GM06990 (cell line): ENCODE results near the gene ERLEC1.

ENCODE experiments used
- DNase-seq: peaks from one replicate; pipeline ENCODE4 v3.0.0-alpha.2; 2011; ENCODE audit not compliant: insufficient read length; ENCODE audit errors: extremely low read depth
- H3K27me3 ChIP-seq: replicated peaks from 2 replicates; pipeline ENCODE4 v1.6.0; 2011; ENCODE audit warnings: low read length; ENCODE audit not compliant: control insufficient read depth, insufficient read depth
- H3K36me3 ChIP-seq: 2 replicates; pipeline ENCODE4 v1.5.1; 2011; ENCODE audit warnings: low read length; ENCODE audit not compliant: control insufficient read depth, insufficient read depth
- H3K4me3 ChIP-seq: replicated peaks from 2 replicates; pipeline ENCODE4 v1.5.1; 2011; ENCODE audit warnings: low read depth, mild to moderate bottlenecking, control low read depth, low read length
- TF ChIP-seq, protein P1 (sequence below): IDR thresholded peaks from 2 replicates; pipeline ENCODE4 v1.5.1; 2011; ENCODE audit warnings: low read length, control low read depth, mild to moderate bottlenecking, inconsistent platforms; ENCODE audit not compliant: insufficient read depth, poor library complexity, severe bottlenecking

Gene ERLEC1

DNA sequence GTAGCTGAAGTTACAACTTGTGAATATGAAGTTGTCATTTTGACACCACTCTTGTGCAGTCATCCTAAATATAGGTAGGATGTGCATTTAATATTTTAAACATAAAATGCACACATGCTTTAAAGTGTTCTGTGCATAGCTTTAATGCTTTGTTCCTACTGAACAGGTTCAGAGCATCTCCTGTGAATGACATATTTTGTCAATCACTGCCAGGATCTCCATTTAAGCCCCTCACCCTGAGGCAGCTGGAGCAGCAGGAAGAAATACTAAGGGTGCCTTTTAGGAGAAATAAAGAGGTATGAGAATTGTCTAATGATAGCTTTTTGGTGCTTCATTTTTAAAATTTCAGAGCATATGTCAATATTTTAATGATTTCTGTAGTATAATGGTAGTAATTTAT is 14.7 kb downstream of the ERLEC1 start:
- H3K36me3 ChIP-seq: peaks cover 5% of the 10 kb centered on the region
- no peak for DNase-seq
- H3K27me3 ChIP-seq: no peaks in the 10 kb centered on the region
- no peak overlapping the region for H3K4me3 ChIP-seq
- TF ChIP-seq, protein P1, sequence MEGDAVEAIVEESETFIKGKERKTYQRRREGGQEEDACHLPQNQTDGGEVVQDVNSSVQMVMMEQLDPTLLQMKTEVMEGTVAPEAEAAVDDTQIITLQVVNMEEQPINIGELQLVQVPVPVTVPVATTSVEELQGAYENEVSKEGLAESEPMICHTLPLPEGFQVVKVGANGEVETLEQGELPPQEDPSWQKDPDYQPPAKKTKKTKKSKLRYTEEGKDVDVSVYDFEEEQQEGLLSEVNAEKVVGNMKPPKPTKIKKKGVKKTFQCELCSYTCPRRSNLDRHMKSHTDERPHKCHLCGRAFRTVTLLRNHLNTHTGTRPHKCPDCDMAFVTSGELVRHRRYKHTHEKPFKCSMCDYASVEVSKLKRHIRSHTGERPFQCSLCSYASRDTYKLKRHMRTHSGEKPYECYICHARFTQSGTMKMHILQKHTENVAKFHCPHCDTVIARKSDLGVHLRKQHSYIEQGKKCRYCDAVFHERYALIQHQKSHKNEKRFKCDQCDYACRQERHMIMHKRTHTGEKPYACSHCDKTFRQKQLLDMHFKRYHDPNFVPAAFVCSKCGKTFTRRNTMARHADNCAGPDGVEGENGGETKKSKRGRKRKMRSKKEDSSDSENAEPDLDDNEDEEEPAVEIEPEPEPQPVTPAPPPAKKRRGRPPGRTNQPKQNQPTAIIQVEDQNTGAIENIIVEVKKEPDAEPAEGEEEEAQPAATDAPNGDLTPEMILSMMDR: no peak

DNA sequence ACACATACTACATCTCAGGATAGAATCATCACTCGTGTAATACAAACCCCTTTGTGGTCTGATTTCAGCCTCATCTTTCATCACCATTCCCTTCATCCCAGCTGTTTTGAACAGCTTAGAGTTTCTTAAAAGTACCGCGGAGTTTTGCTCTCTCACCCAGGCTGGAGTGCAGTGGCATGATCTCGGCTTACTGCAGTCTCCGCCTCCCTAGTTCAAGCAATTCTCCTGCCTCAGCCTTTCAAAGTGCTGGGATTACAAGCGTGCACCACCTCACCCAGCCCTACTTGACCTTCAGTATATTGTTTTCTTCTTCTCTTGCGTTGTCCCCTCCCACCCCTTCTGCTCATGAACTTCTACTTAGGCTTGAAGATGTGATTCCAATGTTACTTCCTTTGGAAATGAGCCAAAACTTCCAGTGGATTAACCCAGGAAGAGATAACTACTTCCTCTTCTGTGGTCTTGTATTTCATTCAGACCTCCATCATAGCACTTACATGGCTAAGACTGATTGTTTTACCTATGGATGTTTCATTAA is 15.8 kb downstream of the ERLEC1 start:
- DNase-seq: no peak
- Histone ChIP-seq H3K27me3 (no peaks in the 10 kb centered on the region), H3K36me3 (peaks cover 7% of the 10 kb centered on the region), H3K4me3 (no peak overlapping the region)
- TF ChIP-seq, protein P1: no peak

GRCh38 chr2:53811601-53812000 is 24.8 kb downstream of the ERLEC1 start:
- H3K36me3 ChIP-seq: peaks cover 8% of the 10 kb centered on the region
- H3K27me3 ChIP-seq: no peaks in the 10 kb centered on the region
- TF ChIP-seq, protein P1: no peak
- no peak overlapping the region for H3K4me3 ChIP-seq
- DNase-seq: no peak

DNA sequence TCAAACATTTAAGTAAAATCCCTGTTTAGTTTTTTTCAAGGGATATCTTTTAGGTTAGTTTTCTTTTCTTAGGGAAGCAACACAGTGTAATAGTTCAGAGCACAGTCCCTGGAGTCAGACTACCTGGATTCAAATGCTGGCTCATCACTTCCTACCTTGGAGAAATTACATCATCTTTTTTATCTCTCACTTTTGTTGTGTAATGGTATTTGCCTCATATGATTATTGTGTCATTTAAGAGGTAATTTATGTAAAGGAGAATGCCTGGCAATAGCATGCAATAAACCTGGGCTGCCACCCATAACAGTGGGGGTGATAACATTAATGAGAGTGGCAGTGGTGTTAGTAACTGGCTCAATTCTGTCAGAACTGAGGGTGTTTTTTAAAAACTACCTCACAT is 26.3 kb downstream of the ERLEC1 start:
- Histone ChIP-seq H3K36me3 (peaks cover 5% of the 10 kb centered on the region), H3K4me3 (no peak overlapping the region)

DNA sequence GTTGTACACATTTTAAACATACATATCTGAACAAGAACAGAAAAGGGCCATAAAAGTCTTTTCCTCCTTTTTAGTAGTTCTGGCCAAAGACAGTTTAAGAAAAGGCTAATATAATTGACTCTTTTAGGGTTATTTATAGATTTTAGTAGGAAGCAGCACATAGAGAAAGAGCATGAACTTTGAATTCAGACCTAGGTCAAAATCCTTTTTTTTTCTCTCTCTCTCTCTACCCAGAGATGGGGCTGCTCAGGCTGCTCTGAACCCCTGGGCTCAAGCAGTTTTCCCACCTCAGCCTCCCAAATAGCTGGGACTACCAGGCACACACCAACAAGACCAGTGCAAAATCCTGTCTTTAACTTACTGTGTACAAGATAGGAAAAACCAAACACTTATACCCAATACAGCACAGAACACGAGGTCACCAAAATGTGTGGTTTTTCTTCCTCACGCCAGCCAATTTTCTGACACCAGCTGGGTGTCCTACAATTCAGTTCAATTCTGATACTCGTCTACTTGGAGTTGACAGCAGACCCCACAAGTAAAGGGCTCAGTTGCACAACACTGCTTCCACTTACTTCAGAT is 32.1 kb downstream of the ERLEC1 start:
- no peak for DNase-seq
- TF ChIP-seq, protein P1: no peak
- H3K4me3 ChIP-seq: no peak overlapping the region
- H3K27me3 ChIP-seq: no peaks in the 10 kb centered on the region
- peaks cover 6% of the 10 kb centered on the region for H3K36me3 ChIP-seq

More for the DNA sequence above, 26.3 kb downstream of the ERLEC1 start:
- TF ChIP-seq, protein P1: no peak
- H3K27me3 ChIP-seq: no peaks in the 10 kb centered on the region
- DNase-seq: no peak
